ENCODE measurements around the gene BRD3OS.

DNA sequence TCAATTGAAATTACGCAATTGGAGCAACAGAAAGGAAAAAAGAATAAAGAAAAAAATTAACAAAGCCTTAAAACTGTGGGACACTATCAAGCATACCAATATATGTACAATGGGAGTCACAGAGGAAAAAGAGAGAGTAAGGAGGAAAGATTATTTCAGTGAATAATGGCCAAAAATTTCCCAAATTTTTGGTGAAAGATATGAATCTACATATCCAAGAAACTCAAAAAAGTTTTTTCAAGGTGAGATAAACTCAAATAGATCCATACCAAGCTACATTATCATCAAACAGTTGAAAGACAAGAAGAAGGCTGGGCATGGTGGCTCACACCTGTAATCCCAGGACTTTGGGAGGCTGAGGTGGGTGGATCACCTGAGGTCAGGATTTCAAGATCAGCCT lies 51.4 kb downstream of the BRD3OS start:
- TF ChIP-seq POLR2A (IDR thresholded peaks at IDR 0.05; ENCODE audit: low read depth, low read length) = no peak
- TF ChIP-seq, protein P1, sequence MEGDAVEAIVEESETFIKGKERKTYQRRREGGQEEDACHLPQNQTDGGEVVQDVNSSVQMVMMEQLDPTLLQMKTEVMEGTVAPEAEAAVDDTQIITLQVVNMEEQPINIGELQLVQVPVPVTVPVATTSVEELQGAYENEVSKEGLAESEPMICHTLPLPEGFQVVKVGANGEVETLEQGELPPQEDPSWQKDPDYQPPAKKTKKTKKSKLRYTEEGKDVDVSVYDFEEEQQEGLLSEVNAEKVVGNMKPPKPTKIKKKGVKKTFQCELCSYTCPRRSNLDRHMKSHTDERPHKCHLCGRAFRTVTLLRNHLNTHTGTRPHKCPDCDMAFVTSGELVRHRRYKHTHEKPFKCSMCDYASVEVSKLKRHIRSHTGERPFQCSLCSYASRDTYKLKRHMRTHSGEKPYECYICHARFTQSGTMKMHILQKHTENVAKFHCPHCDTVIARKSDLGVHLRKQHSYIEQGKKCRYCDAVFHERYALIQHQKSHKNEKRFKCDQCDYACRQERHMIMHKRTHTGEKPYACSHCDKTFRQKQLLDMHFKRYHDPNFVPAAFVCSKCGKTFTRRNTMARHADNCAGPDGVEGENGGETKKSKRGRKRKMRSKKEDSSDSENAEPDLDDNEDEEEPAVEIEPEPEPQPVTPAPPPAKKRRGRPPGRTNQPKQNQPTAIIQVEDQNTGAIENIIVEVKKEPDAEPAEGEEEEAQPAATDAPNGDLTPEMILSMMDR (IDR thresholded peaks at IDR 0.05; ENCODE audit: extremely low read depth in 1 of 2, insufficient read depth in 1 of 2, low read depth in 1 of 2, low read length in 2 of 2) = no peak
- TF ChIP-seq POLR2AphosphoS5 (IDR thresholded peaks at IDR 0.05; ENCODE audit: insufficient read depth, low read depth, low read length) = no peak
- no peak for TF ChIP-seq FOS (IDR thresholded peaks at IDR 0.05; ENCODE audit: borderline replicate concordance, insufficient read depth, low read length)
- TF ChIP-seq EZH2 (IDR thresholded peaks at IDR 0.05; ENCODE audit: borderline replicate concordance, low read depth, low read length, severe bottlenecking) = no peak
- TF ChIP-seq GATA2 (IDR thresholded peaks at IDR 0.05; ENCODE audit: insufficient read depth, insufficient read length, low read depth, low read length) = no peak
- TF ChIP-seq MYC (IDR thresholded peaks at IDR 0.05; ENCODE audit: low read depth, low read length) = no peak
- TF ChIP-seq, protein P2, sequence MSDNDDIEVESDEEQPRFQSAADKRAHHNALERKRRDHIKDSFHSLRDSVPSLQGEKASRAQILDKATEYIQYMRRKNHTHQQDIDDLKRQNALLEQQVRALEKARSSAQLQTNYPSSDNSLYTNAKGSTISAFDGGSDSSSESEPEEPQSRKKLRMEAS (IDR thresholded peaks at IDR 0.05; ENCODE audit: insufficient read depth, insufficient read length) = no peak
